Retinal pigment epithelial cell (primary cell): ENCODE data around the gene POMT1.

Source experiments
- DNase-seq: peaks from one replicate; pipeline ENCODE4 v3.0.0-alpha.2; 2010; ENCODE audit warnings: low read depth
- H3K4me3 ChIP-seq: 2 replicates; pipeline ENCODE4 v1.5.1; 2011; ENCODE audit warnings: mild to moderate bottlenecking, low read length, control low read depth, moderate library complexity
- CTCF ChIP-seq: conservative IDR thresholded peaks from 2 replicates; pipeline ENCODE4 v1.5.1; 2011; ENCODE audit warnings: low read depth, low read length, control low read depth, inconsistent platforms

The POMT1 gene

GRCh38 chr9:131487001-131487400 lies 15.7 kb upstream of the POMT1 start:
- no peak for TF ChIP-seq CTCF
- no peak overlapping the region for H3K4me3 ChIP-seq
- no peak for DNase-seq

DNA sequence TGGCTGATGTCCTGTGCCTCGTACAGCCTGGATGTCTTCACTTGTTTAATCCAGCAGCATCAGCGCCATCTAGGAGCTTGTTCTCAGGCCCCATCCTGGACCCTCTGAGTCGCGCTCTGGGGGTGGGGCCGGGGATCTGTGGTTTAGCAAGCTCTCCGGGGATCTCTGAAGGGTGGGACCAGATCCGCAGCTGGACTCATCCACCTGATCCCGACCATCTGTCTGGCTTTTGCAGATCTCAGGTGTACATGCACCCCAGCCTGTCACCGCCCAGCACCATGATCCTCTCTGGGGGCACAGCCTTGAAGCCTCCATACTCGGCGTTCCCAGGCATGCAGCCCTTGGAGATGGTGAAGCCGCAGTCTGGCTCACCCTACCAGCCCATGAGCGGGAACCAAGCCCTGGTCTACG lies 15.1 kb upstream of the POMT1 start:
- H3K4me3 ChIP-seq, result no peak overlapping the region
- DNase-seq, result no peak
- TF ChIP-seq CTCF, result no peak

DNA sequence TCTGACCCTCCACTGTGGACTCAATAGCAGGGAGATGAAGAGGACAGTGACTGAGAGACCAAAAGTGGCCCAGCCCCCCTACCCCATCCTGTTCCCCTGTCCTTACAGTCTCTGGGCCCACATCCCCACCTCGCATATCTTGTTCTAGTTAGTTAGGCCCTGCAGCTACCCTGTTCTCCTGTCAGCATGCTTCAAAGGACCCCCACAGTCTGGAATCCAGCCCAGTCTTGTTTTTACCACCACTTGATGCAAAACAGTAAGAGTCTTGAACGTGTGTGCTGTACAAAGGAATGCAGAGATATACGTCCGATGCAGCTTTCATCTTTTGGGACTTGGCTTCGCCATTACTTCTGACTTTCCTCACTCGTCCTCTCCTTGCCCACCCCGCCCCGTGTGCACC lies 12.2 kb upstream of the POMT1 start:
- H3K4me3 ChIP-seq, result no peak overlapping the region
- no peak for TF ChIP-seq CTCF
- no peak for DNase-seq

GRCh38 chr9:131491001-131491710 lies 11.6 kb upstream of the POMT1 start:
- no peak for TF ChIP-seq CTCF
- DNase-seq, result no peak
- no peak overlapping the region for H3K4me3 ChIP-seq

- TF ChIP-seq CTCF, result no peak
- H3K4me3 ChIP-seq, result no peak overlapping the region
- no peak for DNase-seq
These were observed 10.6 kb upstream of the POMT1 start for GRCh38 chr9:131492070-131492469.

GRCh38 chr9:131494296-131494870 lies 8.3 kb upstream of the POMT1 start:
- no peak overlapping the region for H3K4me3 ChIP-seq
- DNase-seq, result no peak
- no peak for TF ChIP-seq CTCF

GRCh38 chr9:131495785-131496184 lies 6.9 kb upstream of the POMT1 start:
- no peak overlapping the region for H3K4me3 ChIP-seq
- no peak for DNase-seq
- TF ChIP-seq CTCF, result no peak
